ENCODE measurements around the gene NIM1K.
"Not testable (repeated sequence)": the region's sequence is repeated elsewhere in the genome, so short reads cannot be mapped to it uniquely, and the experiment has no call there.

The NIM1K gene

DNA sequence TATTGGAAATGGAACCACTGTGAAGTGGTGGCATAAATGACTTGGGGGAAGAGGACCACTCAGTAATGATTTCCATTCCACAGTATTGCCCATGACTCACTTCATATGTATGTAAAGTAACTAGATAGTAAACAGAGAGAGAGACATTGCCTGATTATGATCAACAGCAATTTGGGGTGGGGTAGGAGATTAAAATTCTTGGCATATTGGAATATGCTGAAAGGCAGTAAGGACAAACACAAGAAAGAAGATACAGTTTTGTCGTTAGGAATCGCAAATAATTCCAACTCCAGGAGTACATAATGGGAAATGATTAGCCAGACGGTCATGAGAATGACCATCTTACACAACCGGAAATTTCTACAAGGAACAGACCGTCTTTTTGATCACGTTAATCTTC, 122.7 kb downstream of the NIM1K start:
- DNase-seq (ENCODE audit: low spot score), result no peak

DNA sequence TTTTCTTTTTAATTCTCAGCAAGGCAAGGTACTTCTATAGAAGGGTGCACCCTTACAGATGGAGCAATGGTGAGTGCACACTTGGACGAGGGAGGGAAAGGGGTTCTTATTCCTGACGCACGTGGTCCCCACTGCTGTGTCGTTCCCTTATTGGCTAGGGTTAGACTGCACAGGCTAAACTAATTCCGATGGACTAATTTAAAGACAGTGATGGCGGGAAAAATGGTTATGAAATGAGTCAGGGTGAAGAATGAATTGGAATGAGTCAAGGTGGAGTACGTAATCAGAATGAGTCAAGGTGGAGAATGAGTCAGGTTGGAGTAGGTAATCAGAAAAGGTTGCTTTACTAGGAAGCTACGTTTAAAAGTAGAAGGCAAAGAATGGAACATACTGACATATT, 123.2 kb downstream of the NIM1K start:
- no peak for DNase-seq (ENCODE audit: low spot score)

DNA sequence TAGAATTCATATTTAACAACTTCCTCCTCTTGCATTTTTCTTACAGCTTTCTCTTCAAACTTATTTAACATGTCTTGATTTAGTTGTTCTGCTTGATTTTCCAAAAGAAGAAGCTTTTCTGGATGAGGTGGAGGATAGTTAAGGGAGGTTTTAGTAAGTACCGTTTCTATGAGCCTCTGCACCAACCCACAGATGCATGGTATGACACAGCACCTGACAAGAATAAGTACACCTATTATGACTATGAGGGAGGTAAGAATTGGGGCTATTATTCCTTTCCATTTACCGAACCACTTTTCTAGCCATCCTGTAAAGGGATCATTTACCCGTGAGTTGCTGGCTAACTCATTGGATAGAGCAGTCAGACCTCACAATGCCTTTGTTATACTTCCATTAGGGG, 123.7 kb downstream of the NIM1K start:
- DNase-seq (ENCODE audit: low spot score), result no peak

DNA sequence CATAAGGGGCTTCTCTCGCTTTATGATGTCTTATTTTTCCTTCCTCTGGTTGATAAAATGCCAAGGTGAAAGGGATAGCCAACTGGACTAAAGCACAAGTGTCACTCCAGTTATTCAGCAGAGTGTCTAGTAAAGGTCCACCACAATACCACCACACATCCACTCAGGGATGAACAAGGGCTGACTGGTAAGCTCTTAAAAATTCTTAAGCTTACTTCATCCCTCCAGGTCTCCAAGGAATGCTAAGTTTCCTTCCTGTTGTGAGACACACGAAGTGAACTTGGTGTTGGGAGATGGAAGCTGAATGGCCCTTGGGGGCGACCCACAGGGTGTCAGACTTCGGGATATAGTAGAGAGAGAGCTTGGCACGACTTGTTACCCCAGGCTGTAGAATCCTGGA, 124.4 kb downstream of the NIM1K start:
- no peak for DNase-seq (ENCODE audit: low spot score)

DNA sequence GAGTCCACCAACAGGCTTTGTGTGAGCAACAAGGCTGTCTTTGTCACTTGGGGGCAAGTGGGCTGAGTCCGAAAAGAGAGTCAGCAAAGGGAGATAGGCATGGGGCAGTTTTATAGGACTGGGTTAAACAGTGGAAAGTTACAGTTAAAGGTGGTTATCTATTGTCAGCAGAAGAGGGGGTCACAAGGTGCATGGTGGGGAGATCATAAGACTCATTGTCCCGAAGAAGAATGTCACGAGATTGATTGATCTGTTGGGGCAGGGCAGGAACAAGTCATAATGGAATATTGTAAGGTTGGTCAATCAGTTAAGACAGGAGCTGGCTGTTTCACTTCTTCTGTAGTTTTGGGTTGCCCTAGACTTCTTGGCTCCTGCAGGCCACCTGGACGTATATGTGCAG, 128.8 kb downstream of the NIM1K start:
- no peak for DNase-seq (ENCODE audit: low spot score)

DNA sequence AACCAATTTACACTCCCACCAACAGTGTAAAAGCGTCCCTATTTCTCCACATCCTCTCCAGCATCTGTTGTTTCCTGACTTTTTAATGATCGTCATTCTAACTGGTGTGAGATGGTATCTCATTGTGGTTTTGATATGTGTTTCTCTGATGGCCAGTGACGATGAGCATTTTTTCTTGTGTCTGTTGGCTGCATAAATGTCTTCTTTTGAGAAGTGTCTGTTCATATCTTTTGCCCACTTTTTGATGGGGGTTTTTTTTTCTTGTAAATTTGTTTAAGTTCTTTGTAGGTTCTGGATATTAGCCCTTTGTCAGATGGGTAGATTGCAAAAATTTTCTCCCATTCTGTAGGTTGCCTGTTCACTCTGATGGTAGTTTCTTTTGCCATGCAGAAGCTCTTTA, 131.5 kb downstream of the NIM1K start:
- DNase-seq (ENCODE audit: low spot score), result not testable (repeated sequence)

DNA sequence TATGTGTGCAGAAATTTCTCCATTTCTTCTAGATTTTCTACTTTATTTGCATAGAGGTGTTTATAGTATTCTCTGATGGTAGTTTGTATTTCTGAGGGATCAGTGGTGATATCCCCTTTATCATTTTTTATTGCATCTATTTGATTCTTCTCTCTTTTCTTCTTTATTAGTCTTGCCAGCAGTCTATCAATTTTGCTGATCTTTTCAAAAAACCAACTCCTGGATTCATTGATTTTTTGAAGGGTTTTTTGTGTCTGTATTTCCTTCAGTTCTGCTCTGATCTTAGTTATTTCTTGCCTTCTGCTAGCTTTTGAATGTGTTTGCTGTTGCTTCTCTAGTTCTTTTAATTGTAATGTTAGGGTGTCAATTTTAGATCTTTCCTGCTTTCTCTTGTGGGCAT, 133.6 kb downstream of the NIM1K start:
- DNase-seq (ENCODE audit: low spot score), result not testable (repeated sequence)
